ENCODE data around the gene PTPRE.

DNA sequence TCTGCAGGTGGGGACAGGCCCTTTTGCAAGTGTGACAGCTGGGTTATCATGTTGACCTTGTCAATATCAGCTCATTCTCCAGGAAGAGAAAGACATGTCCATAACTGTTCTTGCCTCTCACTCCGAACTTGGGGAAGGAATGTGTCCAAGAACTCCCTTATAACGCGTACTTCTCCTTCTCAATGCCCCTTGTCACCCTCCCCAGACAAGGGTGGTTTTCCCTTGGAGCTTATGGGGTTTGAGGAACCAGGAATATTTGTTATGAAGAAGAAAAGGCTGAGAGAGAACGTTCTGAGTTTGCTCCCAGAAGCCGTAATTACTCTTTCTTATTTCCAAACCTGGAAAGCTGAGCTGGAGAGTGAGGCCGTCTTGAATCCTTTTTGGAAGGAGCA lies 141.9 kb downstream of the PTPRE start:
- TF ChIP-seq, protein P1, sequence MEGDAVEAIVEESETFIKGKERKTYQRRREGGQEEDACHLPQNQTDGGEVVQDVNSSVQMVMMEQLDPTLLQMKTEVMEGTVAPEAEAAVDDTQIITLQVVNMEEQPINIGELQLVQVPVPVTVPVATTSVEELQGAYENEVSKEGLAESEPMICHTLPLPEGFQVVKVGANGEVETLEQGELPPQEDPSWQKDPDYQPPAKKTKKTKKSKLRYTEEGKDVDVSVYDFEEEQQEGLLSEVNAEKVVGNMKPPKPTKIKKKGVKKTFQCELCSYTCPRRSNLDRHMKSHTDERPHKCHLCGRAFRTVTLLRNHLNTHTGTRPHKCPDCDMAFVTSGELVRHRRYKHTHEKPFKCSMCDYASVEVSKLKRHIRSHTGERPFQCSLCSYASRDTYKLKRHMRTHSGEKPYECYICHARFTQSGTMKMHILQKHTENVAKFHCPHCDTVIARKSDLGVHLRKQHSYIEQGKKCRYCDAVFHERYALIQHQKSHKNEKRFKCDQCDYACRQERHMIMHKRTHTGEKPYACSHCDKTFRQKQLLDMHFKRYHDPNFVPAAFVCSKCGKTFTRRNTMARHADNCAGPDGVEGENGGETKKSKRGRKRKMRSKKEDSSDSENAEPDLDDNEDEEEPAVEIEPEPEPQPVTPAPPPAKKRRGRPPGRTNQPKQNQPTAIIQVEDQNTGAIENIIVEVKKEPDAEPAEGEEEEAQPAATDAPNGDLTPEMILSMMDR (conservative IDR thresholded peaks at IDR 0.05): no peak
- TF ChIP-seq EZH2 (IDR thresholded peaks at IDR 0.05; ENCODE audit: low read depth): no peak
